ENCODE measurements around the gene FAM13B.

FAM13B gene

GRCh38 chr5:138011991-138012390, 20.9 kb downstream of the FAM13B start:
- H3K4me1 ChIP-seq: peaks cover 0 to 14% (median 6%) of the 10 kb centered on the region in 4 donors
- H3K9me3 ChIP-seq: no peaks in the 10 kb centered on the region
- no peak overlapping the region for H3K27ac ChIP-seq
- H3K27me3 ChIP-seq: no peaks in the 10 kb centered on the region
- DNase-seq: no peak
- H3K4me3 ChIP-seq: no peak overlapping the region
- H3K36me3 ChIP-seq: peaks cover 36 to 57% (median 39%) of the 10 kb centered on the region in 3 donors
- intact Hi-C loops (cut with DNase I; ENCODE audit: low total_unique reads): no loop called here
- no peak for TF ChIP-seq CTCF (IDR thresholded peaks at IDR 0.05)

- no peaks in the 10 kb centered on the region for H3K9me3 ChIP-seq
- intact Hi-C loops (cut with DNase I; ENCODE audit: low total_unique reads): no loop called here
- H3K27me3 ChIP-seq: no peaks in the 10 kb centered on the region
- no peak for TF ChIP-seq CTCF (IDR thresholded peaks at IDR 0.05)
- peaks cover 14 to 24% (median 23%) of the 10 kb centered on the region in 3 donors for H3K36me3 ChIP-seq
- H3K4me1 ChIP-seq: peaks cover 0 to 29% (median 17%) of the 10 kb centered on the region in 4 donors
- DNase-seq: no peak
- H3K4me3 ChIP-seq: no peak overlapping the region
- H3K27ac ChIP-seq: peak overlapping the region in 1 of 2 donors; percentile 19
Measured at GRCh38 chr5:138000102-138000723, 32.7 kb downstream of the FAM13B start.

GRCh38 chr5:137997726-137998213, 35.1 kb downstream of the FAM13B start:
- H3K36me3 ChIP-seq: peaks cover 3 to 13% (median 12%) of the 10 kb centered on the region in 3 donors
- DNase-seq: no peak
- intact Hi-C loops (cut with DNase I; ENCODE audit: low total_unique reads): no loop called here
- TF ChIP-seq CTCF (IDR thresholded peaks at IDR 0.05): no peak
- no peak overlapping the region for H3K4me3 ChIP-seq
- H3K9me3 ChIP-seq: no peaks in the 10 kb centered on the region
- H3K27ac ChIP-seq: no peak overlapping the region
- H3K4me1 ChIP-seq: peaks cover 0 to 31% (median 20%) of the 10 kb centered on the region in 4 donors
- H3K27me3 ChIP-seq: no peaks in the 10 kb centered on the region

DNA sequence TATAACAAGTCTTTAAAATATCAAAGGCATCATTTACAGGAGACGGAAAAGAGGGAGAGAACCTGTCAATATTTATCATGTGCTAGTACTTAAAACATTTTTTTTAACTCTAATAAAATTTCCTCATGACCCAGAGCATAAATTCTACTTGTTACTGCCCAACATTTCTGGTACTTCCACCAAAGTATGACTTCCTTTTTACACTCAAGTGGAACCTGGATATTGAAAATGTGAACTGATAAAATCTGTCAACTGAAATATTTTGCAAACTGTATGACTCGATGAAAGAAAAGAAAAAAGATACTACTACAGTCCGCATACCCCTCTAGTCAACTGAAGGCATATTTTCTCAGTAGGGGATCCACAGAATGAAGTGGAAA, 37.1 kb downstream of the FAM13B start:
- Histone ChIP-seq H3K4me3 (no peak overlapping the region), H3K9me3 (no peaks in the 10 kb centered on the region), H3K27me3 (no peaks in the 10 kb centered on the region), H3K27ac (no peak overlapping the region), H3K4me1 (peaks cover 0 to 31% (median 15%) of the 10 kb centered on the region in 4 donors), H3K36me3 (peaks cover 3 to 18% (median 7%) of the 10 kb centered on the region in 3 donors)
- intact Hi-C loops (cut with DNase I; ENCODE audit: low total_unique reads): no loop called here
- no peak for DNase-seq
- TF ChIP-seq CTCF (IDR thresholded peaks at IDR 0.05): no peak

DNA sequence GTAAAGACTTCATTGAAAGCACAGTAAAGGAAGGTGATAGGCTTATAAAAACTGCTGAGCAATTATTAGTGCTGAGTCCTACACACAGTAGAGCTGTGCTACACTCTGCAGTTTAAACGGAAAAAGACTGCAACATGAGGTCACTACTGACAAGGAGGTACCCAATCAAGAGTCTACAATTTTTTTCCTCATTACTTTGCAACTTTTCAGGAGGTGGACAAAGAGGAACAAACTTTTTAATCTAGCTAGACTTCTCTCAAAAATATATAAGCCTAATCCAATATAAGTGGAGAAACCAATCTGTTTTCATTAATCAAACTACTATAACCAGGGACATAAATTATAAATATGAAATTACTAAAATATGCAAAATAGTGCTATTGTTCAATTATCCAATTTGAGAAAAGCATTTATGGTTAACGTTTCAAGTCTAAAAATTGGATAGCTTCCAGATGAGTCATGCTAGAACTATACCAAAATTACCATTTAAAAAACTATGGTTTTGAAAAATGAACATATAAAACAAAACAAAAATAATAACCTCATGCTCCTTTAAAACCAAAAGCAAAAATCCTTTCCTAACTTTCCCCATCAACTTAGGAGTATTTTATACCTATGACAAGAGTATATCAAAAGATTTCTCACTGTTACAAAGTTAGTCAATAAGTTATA, 37.7 kb downstream of the FAM13B start:
- H3K36me3 ChIP-seq: peaks cover 3 to 18% (median 3%) of the 10 kb centered on the region in 3 donors
- intact Hi-C loops (cut with DNase I; ENCODE audit: low total_unique reads): no loop called here
- no peak for TF ChIP-seq CTCF (IDR thresholded peaks at IDR 0.05)
- H3K9me3 ChIP-seq: no peaks in the 10 kb centered on the region
- peaks cover 0 to 28% (median 13%) of the 10 kb centered on the region in 4 donors for H3K4me1 ChIP-seq
- no peaks in the 10 kb centered on the region for H3K27me3 ChIP-seq
- no peak for DNase-seq
- no peak overlapping the region for H3K4me3 ChIP-seq
- no peak overlapping the region for H3K27ac ChIP-seq

Measured in tibial artery (tissue), 4 donors.